WTC11 (cell line): ENCODE data around the gene KCNJ16. TPM values are rescaled to one million over a fixed set of nuclear protein-coding genes. Genes with fewer than 3 reads are reported as not detected.

Source experiments
- ATAC-seq: fragments of 200-7000 bp; cut with Tn5 transposase; 2 replicates; pipeline ENCODE4 v1.10.0; 2021; ENCODE audit warnings: mild to moderate bottlenecking, moderate library complexity
- CTCF ChIA-PET: fragments of 300-600 bp; sonication (Branson Sonifier 250); formaldehyde crosslinking; loops from one replicate; lab custom pipeline; 2021; ENCODE audit warnings: antibody characterized with exemption; lab: Charles Lee
- POLR2A ChIA-PET: fragments of 350-600 bp; sonication (Branson Sonifier 250); formaldehyde crosslinking; loops from one replicate; lab custom pipeline; 2021; ENCODE audit warnings: antibody characterized with exemption; lab: Charles Lee
- DNase-seq: peaks from one replicate; pipeline ENCODE4 v3.0.0; 2021; ENCODE audit warnings: low spot score
- H3K27ac Mint-ChIP-seq: 2 replicates; pipeline ENCODE4 v1.8.0; 2021; ENCODE audit warnings: mixed read lengths
- H3K27me3 Mint-ChIP-seq: 2 replicates; pipeline ENCODE4 v1.8.0; 2021; ENCODE audit warnings: low read depth, mild to moderate bottlenecking, moderate library complexity, mixed read lengths
- H3K36me3 Mint-ChIP-seq: 2 replicates; pipeline ENCODE4 v1.8.0; 2021; ENCODE audit warnings: mixed read lengths
- H3K4me1 Mint-ChIP-seq: 2 replicates; pipeline ENCODE4 v1.8.0; 2022; ENCODE audit warnings: mixed read lengths
- H3K4me3 Mint-ChIP-seq: 2 replicates; pipeline ENCODE4 v1.8.0; 2021; ENCODE audit warnings: mild to moderate bottlenecking, moderate library complexity, mixed read lengths
- H3K9me3 Mint-ChIP-seq: 2 replicates; pipeline ENCODE4 v1.8.0; 2021; ENCODE audit warnings: mixed read lengths
- ATF1 ChIP-seq: sonication (generic); formaldehyde crosslinking; IDR thresholded peaks from 2 replicates; pipeline ENCODE4 v1.8.1; 2023; ENCODE audit warnings: mild to moderate bottlenecking, moderate library complexity, missing genetic modification reagents
- HMGA2 ChIP-seq: fragments of 250-450 bp; sonication (Bioruptor Pico); IDR thresholded peaks from 2 replicates; pipeline ENCODE4 v1.4.0; 2021; ENCODE audit warnings: mild to moderate bottlenecking, moderate library complexity
- JAZF1 ChIP-seq: fragments of 250-450 bp; sonication (Bioruptor Pico); IDR thresholded peaks from 2 replicates; pipeline ENCODE4 v1.9.0; 2021; ENCODE audit warnings: moderate library complexity, mild to moderate bottlenecking, inconsistent platforms
- TCF7 ChIP-seq: sonication (generic); formaldehyde crosslinking; IDR thresholded peaks from 2 replicates; pipeline ENCODE4 v1.8.0; 2022; ENCODE audit warnings: mild to moderate bottlenecking, low read depth, missing genetic modification reagents, moderate library complexity
- TEAD4 ChIP-seq: sonication (generic); formaldehyde crosslinking; IDR thresholded peaks from 2 replicates; pipeline ENCODE4 v1.8.0; 2022; ENCODE audit warnings: mild to moderate bottlenecking, missing genetic modification reagents
- ZNF396 ChIP-seq: fragments of 250-450 bp; sonication (Bioruptor Pico); IDR thresholded peaks from 2 replicates; pipeline ENCODE4 v1.8.0; 2021; ENCODE audit warnings: mild to moderate bottlenecking, moderate library complexity, borderline replicate concordance
- total RNA-seq: library from RNA; stranded (reverse); gene quantifications from 3 replicates; pipeline ENCODE4 v1.2.3, GENCODE V29; 2021
- TF ChIP-seq, protein P1 (sequence below): sonication (generic); formaldehyde crosslinking; IDR thresholded peaks from 2 replicates; pipeline ENCODE4 v1.8.0; 2023; ENCODE audit warnings: mild to moderate bottlenecking, missing genetic modification reagents
- TF ChIP-seq, protein P2 (sequence below): sonication (generic); formaldehyde crosslinking; IDR thresholded peaks from 2 replicates; pipeline ENCODE4 v1.8.0; 2023; ENCODE audit warnings: missing genetic modification reagents
- TF ChIP-seq, protein P3 (sequence below): sonication (generic); formaldehyde crosslinking; IDR thresholded peaks from 2 replicates; pipeline ENCODE4 v1.8.1; 2023; ENCODE audit warnings: mild to moderate bottlenecking, missing genetic modification reagents
- TF ChIP-seq, protein P4 (sequence below): sonication (generic); formaldehyde crosslinking; conservative IDR thresholded peaks from 2 replicates; pipeline ENCODE4 v1.8.1; 2023; ENCODE audit warnings: mild to moderate bottlenecking, low read depth, missing genetic modification reagents, moderate library complexity
- TF ChIP-seq, protein P5 (sequence below): sonication (generic); formaldehyde crosslinking; IDR thresholded peaks from 2 replicates; pipeline ENCODE4 v1.8.0; 2022; ENCODE audit warnings: missing genetic modification reagents
- TF ChIP-seq, protein P6 (sequence below): fragments of 250-450 bp; sonication (Bioruptor Pico); IDR thresholded peaks from 2 replicates; pipeline ENCODE4 v2.1.2; 2022; ENCODE audit warnings: mild to moderate bottlenecking, moderate library complexity
- TF ChIP-seq, protein P7 (sequence below): sonication (generic); formaldehyde crosslinking; IDR thresholded peaks from 2 replicates; pipeline ENCODE4 v1.8.1; 2022; ENCODE audit warnings: low read depth, missing genetic modification reagents, borderline replicate concordance
- TF ChIP-seq, protein P8 (sequence below): fragments of 250-450 bp; sonication (Bioruptor Pico); conservative IDR thresholded peaks from 2 replicates; pipeline ENCODE4 v1.9.0; 2021; ENCODE audit warnings: mild to moderate bottlenecking

KCNJ16 gene
- total RNA-seq, 1 experiment from 2014 or later, result not detected

DNA sequence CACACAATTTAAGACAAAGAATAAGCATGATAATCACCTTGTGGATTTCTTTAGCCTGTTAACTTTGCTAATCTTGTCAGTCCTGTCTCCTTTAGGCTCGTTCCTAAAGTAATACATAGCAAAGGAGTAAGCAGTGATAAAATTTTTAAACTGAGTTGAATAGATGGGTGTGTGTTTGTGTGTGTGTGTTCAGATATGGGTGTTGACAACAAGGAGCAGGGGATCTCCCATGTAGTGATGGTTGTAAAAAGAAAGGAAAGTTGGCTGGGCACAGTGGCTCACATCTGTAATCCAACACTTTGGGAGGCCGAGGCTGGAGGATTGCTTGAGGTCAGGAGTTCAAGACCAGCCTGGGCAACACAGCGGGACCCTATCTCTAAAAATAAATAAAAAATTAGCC lies 49.7 kb downstream of the KCNJ16 start:
- Mint-ChIP-seq H3K27me3 (no peaks in the 10 kb centered on the region), H3K9me3 (peaks cover 27% of the 10 kb centered on the region)
- TF ChIP-seq TCF7 (CRISPR knock-in tag) (no peak), ZNF396 (CRISPR knock-in tag) (no peak)
- TF ChIP-seq, protein P1, sequence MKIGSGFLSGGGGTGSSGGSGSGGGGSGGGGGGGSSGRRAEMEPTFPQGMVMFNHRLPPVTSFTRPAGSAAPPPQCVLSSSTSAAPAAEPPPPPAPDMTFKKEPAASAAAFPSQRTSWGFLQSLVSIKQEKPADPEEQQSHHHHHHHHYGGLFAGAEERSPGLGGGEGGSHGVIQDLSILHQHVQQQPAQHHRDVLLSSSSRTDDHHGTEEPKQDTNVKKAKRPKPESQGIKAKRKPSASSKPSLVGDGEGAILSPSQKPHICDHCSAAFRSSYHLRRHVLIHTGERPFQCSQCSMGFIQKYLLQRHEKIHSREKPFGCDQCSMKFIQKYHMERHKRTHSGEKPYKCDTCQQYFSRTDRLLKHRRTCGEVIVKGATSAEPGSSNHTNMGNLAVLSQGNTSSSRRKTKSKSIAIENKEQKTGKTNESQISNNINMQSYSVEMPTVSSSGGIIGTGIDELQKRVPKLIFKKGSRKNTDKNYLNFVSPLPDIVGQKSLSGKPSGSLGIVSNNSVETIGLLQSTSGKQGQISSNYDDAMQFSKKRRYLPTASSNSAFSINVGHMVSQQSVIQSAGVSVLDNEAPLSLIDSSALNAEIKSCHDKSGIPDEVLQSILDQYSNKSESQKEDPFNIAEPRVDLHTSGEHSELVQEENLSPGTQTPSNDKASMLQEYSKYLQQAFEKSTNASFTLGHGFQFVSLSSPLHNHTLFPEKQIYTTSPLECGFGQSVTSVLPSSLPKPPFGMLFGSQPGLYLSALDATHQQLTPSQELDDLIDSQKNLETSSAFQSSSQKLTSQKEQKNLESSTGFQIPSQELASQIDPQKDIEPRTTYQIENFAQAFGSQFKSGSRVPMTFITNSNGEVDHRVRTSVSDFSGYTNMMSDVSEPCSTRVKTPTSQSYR (CRISPR knock-in tag), result no peak
- TF ChIP-seq, protein P2, sequence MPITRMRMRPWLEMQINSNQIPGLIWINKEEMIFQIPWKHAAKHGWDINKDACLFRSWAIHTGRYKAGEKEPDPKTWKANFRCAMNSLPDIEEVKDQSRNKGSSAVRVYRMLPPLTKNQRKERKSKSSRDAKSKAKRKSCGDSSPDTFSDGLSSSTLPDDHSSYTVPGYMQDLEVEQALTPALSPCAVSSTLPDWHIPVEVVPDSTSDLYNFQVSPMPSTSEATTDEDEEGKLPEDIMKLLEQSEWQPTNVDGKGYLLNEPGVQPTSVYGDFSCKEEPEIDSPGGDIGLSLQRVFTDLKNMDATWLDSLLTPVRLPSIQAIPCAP (CRISPR knock-in tag), result no peak
- TF ChIP-seq, all 79 proteins: peak for 0
- no peak overlapping the region for H3K4me3 Mint-ChIP-seq
- peaks cover 20% of the 10 kb centered on the region for H3K4me1 Mint-ChIP-seq
- H3K36me3 Mint-ChIP-seq, result peaks cover 11% of the 10 kb centered on the region; the same call in 1 of the 2 replicates
- H3K27ac Mint-ChIP-seq, result no peak overlapping the region
- POLR2A ChIA-PET, result no interaction called here
- ATAC-seq (no peak), DNase-seq (no peak)
- CTCF ChIA-PET, result no interaction called here

DNA sequence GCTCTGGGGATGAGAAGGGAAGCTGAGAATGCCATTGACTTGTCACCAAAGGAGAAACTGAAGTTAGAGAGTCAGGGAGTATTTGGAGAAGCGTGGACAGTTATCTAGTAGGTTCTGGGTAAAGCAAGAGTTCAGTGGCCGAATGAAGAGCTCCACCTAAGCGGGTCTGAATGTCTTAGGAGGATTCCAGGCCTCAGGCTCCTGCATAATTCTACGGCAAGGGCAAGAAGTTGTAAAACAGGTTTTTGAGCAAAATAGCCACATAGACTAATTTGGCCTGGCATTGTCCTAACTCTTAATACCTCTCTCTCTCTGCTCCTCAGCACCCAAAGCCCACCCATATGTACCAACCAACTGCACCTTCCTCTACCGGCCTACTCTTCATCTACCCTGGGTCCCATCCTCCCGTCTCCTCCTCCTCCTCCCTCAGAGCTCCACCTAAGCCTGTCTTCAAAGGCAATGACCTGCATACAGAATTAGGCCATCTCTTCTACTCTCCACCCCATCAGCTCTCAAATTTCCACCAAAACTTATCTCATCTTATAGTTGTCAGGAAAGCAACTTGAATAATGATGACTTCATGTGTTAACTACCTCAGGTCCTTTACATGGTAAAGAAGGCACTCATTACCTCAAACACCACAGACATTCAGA lies 52.3 kb downstream of the KCNJ16 start:
- peaks cover 11% of the 10 kb centered on the region for H3K4me1 Mint-ChIP-seq
- peaks cover 14% of the 10 kb centered on the region for H3K9me3 Mint-ChIP-seq
- CTCF ChIA-PET, result interaction anchor here (0.6 to 1.0 kb wide), 4 partner anchors 17 to 520 kb away, joined by 3 to 4 read pairs (median 4); no protein-coding TSS in a partner anchor
- DNase-seq, result no peak
- H3K27ac Mint-ChIP-seq, result no peak overlapping the region; the same call in 1 of the 2 replicates
- no peak overlapping the region for H3K4me3 Mint-ChIP-seq
- peaks cover 5% of the 10 kb centered on the region; the same call in 1 of the 2 replicates for H3K36me3 Mint-ChIP-seq
- POLR2A ChIA-PET, result no interaction called here
- H3K27me3 Mint-ChIP-seq, result no peaks in the 10 kb centered on the region
- no peak; the same call in 1 of the 2 replicates for ATAC-seq
- TF ChIP-seq, protein P3, sequence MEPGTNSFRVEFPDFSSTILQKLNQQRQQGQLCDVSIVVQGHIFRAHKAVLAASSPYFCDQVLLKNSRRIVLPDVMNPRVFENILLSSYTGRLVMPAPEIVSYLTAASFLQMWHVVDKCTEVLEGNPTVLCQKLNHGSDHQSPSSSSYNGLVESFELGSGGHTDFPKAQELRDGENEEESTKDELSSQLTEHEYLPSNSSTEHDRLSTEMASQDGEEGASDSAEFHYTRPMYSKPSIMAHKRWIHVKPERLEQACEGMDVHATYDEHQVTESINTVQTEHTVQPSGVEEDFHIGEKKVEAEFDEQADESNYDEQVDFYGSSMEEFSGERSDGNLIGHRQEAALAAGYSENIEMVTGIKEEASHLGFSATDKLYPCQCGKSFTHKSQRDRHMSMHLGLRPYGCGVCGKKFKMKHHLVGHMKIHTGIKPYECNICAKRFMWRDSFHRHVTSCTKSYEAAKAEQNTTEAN (CRISPR knock-in tag), result no peak
- TF ChIP-seq, protein P4, sequence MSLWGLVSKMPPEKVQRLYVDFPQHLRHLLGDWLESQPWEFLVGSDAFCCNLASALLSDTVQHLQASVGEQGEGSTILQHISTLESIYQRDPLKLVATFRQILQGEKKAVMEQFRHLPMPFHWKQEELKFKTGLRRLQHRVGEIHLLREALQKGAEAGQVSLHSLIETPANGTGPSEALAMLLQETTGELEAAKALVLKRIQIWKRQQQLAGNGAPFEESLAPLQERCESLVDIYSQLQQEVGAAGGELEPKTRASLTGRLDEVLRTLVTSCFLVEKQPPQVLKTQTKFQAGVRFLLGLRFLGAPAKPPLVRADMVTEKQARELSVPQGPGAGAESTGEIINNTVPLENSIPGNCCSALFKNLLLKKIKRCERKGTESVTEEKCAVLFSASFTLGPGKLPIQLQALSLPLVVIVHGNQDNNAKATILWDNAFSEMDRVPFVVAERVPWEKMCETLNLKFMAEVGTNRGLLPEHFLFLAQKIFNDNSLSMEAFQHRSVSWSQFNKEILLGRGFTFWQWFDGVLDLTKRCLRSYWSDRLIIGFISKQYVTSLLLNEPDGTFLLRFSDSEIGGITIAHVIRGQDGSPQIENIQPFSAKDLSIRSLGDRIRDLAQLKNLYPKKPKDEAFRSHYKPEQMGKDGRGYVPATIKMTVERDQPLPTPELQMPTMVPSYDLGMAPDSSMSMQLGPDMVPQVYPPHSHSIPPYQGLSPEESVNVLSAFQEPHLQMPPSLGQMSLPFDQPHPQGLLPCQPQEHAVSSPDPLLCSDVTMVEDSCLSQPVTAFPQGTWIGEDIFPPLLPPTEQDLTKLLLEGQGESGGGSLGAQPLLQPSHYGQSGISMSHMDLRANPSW (CRISPR knock-in tag), result no peak
- TF ChIP-seq JAZF1 (CRISPR knock-in tag), result no peak
- TF ChIP-seq, protein P5, sequence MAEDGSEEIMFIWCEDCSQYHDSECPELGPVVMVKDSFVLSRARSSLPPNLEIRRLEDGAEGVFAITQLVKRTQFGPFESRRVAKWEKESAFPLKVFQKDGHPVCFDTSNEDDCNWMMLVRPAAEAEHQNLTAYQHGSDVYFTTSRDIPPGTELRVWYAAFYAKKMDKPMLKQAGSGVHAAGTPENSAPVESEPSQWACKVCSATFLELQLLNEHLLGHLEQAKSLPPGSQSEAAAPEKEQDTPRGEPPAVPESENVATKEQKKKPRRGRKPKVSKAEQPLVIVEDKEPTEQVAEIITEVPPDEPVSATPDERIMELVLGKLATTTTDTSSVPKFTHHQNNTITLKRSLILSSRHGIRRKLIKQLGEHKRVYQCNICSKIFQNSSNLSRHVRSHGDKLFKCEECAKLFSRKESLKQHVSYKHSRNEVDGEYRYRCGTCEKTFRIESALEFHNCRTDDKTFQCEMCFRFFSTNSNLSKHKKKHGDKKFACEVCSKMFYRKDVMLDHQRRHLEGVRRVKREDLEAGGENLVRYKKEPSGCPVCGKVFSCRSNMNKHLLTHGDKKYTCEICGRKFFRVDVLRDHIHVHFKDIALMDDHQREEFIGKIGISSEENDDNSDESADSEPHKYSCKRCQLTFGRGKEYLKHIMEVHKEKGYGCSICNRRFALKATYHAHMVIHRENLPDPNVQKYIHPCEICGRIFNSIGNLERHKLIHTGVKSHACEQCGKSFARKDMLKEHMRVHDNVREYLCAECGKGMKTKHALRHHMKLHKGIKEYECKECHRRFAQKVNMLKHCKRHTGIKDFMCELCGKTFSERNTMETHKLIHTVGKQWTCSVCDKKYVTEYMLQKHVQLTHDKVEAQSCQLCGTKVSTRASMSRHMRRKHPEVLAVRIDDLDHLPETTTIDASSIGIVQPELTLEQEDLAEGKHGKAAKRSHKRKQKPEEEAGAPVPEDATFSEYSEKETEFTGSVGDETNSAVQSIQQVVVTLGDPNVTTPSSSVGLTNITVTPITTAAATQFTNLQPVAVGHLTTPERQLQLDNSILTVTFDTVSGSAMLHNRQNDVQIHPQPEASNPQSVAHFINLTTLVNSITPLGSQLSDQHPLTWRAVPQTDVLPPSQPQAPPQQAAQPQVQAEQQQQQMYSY (CRISPR knock-in tag), result no peak
- TF ChIP-seq, protein P6, sequence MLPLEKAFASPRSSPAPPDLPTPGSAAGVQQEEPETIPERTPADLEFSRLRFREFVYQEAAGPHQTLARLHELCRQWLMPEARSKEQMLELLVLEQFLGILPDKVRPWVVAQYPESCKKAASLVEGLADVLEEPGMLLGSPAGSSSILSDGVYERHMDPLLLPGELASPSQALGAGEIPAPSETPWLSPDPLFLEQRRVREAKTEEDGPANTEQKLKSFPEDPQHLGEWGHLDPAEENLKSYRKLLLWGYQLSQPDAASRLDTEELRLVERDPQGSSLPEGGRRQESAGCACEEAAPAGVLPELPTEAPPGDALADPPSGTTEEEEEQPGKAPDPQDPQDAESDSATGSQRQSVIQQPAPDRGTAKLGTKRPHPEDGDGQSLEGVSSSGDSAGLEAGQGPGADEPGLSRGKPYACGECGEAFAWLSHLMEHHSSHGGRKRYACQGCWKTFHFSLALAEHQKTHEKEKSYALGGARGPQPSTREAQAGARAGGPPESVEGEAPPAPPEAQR (CRISPR knock-in tag), result no peak
- no peak for TF ChIP-seq HMGA2 (CRISPR knock-in tag)
- TF ChIP-seq TEAD4 (CRISPR knock-in tag), result no peak
- TF ChIP-seq, protein P7, sequence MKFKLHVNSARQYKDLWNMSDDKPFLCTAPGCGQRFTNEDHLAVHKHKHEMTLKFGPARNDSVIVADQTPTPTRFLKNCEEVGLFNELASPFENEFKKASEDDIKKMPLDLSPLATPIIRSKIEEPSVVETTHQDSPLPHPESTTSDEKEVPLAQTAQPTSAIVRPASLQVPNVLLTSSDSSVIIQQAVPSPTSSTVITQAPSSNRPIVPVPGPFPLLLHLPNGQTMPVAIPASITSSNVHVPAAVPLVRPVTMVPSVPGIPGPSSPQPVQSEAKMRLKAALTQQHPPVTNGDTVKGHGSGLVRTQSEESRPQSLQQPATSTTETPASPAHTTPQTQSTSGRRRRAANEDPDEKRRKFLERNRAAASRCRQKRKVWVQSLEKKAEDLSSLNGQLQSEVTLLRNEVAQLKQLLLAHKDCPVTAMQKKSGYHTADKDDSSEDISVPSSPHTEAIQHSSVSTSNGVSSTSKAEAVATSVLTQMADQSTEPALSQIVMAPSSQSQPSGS (CRISPR knock-in tag), result no peak
- TF ChIP-seq TCF7 (CRISPR knock-in tag), result no peak
- TF ChIP-seq ATF1, result no peak
- TF ChIP-seq, protein P8, sequence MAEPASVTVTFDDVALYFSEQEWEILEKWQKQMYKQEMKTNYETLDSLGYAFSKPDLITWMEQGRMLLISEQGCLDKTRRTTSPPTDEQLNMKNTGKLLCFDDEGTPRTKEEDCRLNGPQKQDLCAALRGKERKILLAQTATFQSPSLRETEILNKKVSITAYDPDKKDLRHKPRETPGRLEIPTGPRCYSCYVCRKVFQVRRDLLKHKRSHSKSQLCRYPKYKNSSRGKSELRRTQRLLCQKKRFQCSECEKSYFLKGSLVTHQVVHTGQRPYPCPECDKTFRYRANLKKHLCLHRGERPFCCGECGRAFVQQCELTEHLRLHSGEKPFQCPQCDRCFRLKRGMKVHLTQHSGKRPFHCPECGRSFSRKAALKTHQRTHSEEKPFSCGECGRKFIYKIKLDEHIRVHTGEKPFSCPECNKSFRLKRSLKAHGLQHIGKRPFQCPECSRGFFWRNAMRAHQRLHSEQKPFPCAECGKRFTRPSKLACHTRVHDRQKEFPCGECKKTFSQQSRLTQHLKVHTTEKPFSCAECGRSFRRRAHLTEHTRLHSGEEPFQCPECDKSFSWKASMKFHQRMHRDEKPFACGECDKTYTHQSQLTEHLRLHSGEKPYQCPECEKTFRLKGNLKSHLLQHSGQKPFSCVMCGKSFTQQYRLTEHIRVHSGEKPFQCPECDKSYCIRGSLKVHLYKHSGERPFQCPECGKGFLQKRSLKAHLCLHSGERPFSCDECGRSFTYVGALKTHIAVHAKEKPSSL (CRISPR knock-in tag), result no peak
